Right hindlimb (tissue), 1 donor: ENCODE measurements around the gene SIAH3.
"Not testable (repeated sequence)": the region's sequence is repeated elsewhere in the genome, so short reads cannot be mapped to it uniquely, and the experiment has no call there.

Experiments
- DNase-seq: peaks from one replicate; pipeline ENCODE4 v3.0.0-alpha.2; 2018

The SIAH3 gene

GRCh38 chr13:45851171-45851921, at the start of gene SIAH3:
Gene SIAH3 (minus strand): TSS chr13:45851753. CDS start chr13:45851629, 124 bp downstream.
- DNase-seq: peak; percentile 38

GRCh38 chr13:45899406-45899805, 47.9 kb upstream of the SIAH3 start:
- DNase-seq: no peak

- no peak for DNase-seq
Measured at GRCh38 chr13:45897562-45897961, 46.0 kb upstream of the SIAH3 start.

GRCh38 chr13:45896285-45896684, 44.7 kb upstream of the SIAH3 start:
- peak; percentile 46 for DNase-seq

GRCh38 chr13:45895881-45896280, 44.3 kb upstream of the SIAH3 start:
- peak; percentile 49 for DNase-seq

GRCh38 chr13:45892513-45892912, 41.0 kb upstream of the SIAH3 start:
- no peak for DNase-seq

GRCh38 chr13:45889590-45890243, 38.2 kb upstream of the SIAH3 start:
- DNase-seq: peak; percentile 36

- no peak for DNase-seq
Measured at GRCh38 chr13:45886466-45886865, 34.9 kb upstream of the SIAH3 start.

- no peak for DNase-seq
Measured at GRCh38 chr13:45885194-45885593, 33.6 kb upstream of the SIAH3 start.

- no peak for DNase-seq
Measured at GRCh38 chr13:45882626-45883025, 31.1 kb upstream of the SIAH3 start.

GRCh38 chr13:45881353-45881752, 29.8 kb upstream of the SIAH3 start:
- DNase-seq: no peak

GRCh38 chr13:45880242-45880641, 28.7 kb upstream of the SIAH3 start:
- DNase-seq: no peak

GRCh38 chr13:45879666-45880065, 28.1 kb upstream of the SIAH3 start:
- no peak for DNase-seq

GRCh38 chr13:45878966-45879365, 27.4 kb upstream of the SIAH3 start:
- no peak for DNase-seq

GRCh38 chr13:45876781-45877180, 25.2 kb upstream of the SIAH3 start:
- DNase-seq: no peak

GRCh38 chr13:45875951-45876350, 24.4 kb upstream of the SIAH3 start:
- no peak for DNase-seq

- DNase-seq: no peak
Measured at GRCh38 chr13:45873491-45874325, 22.2 kb upstream of the SIAH3 start.

- DNase-seq: no peak
Measured at GRCh38 chr13:45872566-45872965, 21.0 kb upstream of the SIAH3 start.

GRCh38 chr13:45871201-45871600, 19.6 kb upstream of the SIAH3 start:
- DNase-seq: not testable (repeated sequence)

GRCh38 chr13:45870232-45870631, 18.7 kb upstream of the SIAH3 start:
- no peak for DNase-seq

GRCh38 chr13:45865414-45865813, 13.9 kb upstream of the SIAH3 start:
- no peak for DNase-seq

- DNase-seq: peak; percentile 32
Measured at GRCh38 chr13:45863709-45864590, 12.4 kb upstream of the SIAH3 start.

- no peak for DNase-seq
Measured at GRCh38 chr13:45861322-45861721, 9.8 kb upstream of the SIAH3 start.
